HepG2 (cell line): ENCODE measurements around the gene OS9.
A peak's percentile ranks its signal among the peaks of the same experiment; 100 is the strongest.

ENCODE experiments used
- ATF7 ChIP-seq, 2 experiments: fragments of 450-650 bp in 1 of 2; sonication (generic) in 1 of 2; formaldehyde crosslinking in 1 of 2; IDR thresholded peaks; 2 replicates each; pipeline versions ENCODE4 v1.4.0 to v1.6.1; 2016 to 2020; ENCODE audit warnings: antibody characterized with exemption in 1 of 2, mild to moderate bottlenecking in 1 of 2, missing genetic modification reagents in 1 of 2
- HDAC6 ChIP-seq: fragments of 200-600 bp; sonication (generic); IDR thresholded peaks from 2 replicates; pipeline ENCODE4 v1.7.0; 2017; ENCODE audit warnings: mild to moderate bottlenecking, antibody characterized with exemption, low read length, low read depth
- JUND ChIP-seq: sonication (generic); formaldehyde crosslinking; IDR thresholded peaks from 2 replicates; pipeline ENCODE4 v1.8.0; 2022; ENCODE audit warnings: mild to moderate bottlenecking, missing genetic modification reagents
- KAT2B ChIP-seq: fragments of 150-350 bp; IDR thresholded peaks from 2 replicates; pipeline ENCODE4 v1.6.1; 2014; ENCODE audit warnings: low read depth, low read length, borderline replicate concordance
- NR3C1 ChIP-seq: sonication (generic); formaldehyde crosslinking; IDR thresholded peaks from 2 replicates; pipeline ENCODE4 v1.4.0; 2020; ENCODE audit warnings: missing genetic modification reagents
- RFXANK ChIP-seq: IDR thresholded peaks from 2 replicates; pipeline ENCODE4 v1.6.1; 2016
- TBP ChIP-seq: sonication (generic); formaldehyde crosslinking; IDR thresholded peaks from 2 replicates; pipeline ENCODE4 v1.5.0; 2020; ENCODE audit warnings: missing genetic modification reagents
- ZMYM4 ChIP-seq: sonication (generic); formaldehyde crosslinking; IDR thresholded peaks from 2 replicates; pipeline ENCODE4 v1.8.1; 2023; ENCODE audit warnings: mild to moderate bottlenecking, missing genetic modification reagents
- ZNF792 ChIP-seq: IDR thresholded peaks from 2 replicates; pipeline ENCODE4 v1.6.1; 2016
- ZNF83 ChIP-seq: sonication (generic); formaldehyde crosslinking; IDR thresholded peaks from 2 replicates; pipeline ENCODE4 v1.4.0; 2020; ENCODE audit warnings: missing genetic modification reagents, mild to moderate bottlenecking, borderline replicate concordance
- TF ChIP-seq, protein P1 (sequence below): sonication (generic); formaldehyde crosslinking; IDR thresholded peaks from 2 replicates; pipeline ENCODE4 v1.5.0; 2020; ENCODE audit warnings: mild to moderate bottlenecking, missing genetic modification reagents, moderate library complexity
- TF ChIP-seq, protein P2 (sequence below): sonication (generic); formaldehyde crosslinking; conservative IDR thresholded peaks from 2 replicates; pipeline ENCODE4 v1.8.1; 2023; ENCODE audit warnings: missing genetic modification reagents

GRCh38 chr12:57735952-57736740, 42.2 kb downstream of the OS9 start:
- TF ChIP-seq KAT2B (no peak), ZNF792 (CRISPR knock-in tag) (no peak), NR3C1 (CRISPR knock-in tag) (no peak), JUND (CRISPR knock-in tag) (no peak), ZMYM4 (no peak), TBP (CRISPR knock-in tag) (no peak), RFXANK (no peak), HDAC6 (no peak), ZNF83 (CRISPR knock-in tag) (no peak), ATF7 (IDR thresholded peaks at IDR 0.05) (no peak), ATF7 (CRISPR knock-in tag; IDR thresholded peaks at IDR 0.05) (no peak)
- TF ChIP-seq, protein P1, sequence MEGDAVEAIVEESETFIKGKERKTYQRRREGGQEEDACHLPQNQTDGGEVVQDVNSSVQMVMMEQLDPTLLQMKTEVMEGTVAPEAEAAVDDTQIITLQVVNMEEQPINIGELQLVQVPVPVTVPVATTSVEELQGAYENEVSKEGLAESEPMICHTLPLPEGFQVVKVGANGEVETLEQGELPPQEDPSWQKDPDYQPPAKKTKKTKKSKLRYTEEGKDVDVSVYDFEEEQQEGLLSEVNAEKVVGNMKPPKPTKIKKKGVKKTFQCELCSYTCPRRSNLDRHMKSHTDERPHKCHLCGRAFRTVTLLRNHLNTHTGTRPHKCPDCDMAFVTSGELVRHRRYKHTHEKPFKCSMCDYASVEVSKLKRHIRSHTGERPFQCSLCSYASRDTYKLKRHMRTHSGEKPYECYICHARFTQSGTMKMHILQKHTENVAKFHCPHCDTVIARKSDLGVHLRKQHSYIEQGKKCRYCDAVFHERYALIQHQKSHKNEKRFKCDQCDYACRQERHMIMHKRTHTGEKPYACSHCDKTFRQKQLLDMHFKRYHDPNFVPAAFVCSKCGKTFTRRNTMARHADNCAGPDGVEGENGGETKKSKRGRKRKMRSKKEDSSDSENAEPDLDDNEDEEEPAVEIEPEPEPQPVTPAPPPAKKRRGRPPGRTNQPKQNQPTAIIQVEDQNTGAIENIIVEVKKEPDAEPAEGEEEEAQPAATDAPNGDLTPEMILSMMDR, result peak; percentile 71
- TF ChIP-seq, protein P2, sequence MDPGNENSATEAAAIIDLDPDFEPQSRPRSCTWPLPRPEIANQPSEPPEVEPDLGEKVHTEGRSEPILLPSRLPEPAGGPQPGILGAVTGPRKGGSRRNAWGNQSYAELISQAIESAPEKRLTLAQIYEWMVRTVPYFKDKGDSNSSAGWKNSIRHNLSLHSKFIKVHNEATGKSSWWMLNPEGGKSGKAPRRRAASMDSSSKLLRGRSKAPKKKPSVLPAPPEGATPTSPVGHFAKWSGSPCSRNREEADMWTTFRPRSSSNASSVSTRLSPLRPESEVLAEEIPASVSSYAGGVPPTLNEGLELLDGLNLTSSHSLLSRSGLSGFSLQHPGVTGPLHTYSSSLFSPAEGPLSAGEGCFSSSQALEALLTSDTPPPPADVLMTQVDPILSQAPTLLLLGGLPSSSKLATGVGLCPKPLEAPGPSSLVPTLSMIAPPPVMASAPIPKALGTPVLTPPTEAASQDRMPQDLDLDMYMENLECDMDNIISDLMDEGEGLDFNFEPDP (CRISPR knock-in tag), result no peak
